ENCODE data around the gene TMEM178B.
"Not testable (repeated sequence)": the region's sequence is repeated elsewhere in the genome, so short reads cannot be mapped to it uniquely, and the experiment has no call there.

TMEM178B gene

DNA sequence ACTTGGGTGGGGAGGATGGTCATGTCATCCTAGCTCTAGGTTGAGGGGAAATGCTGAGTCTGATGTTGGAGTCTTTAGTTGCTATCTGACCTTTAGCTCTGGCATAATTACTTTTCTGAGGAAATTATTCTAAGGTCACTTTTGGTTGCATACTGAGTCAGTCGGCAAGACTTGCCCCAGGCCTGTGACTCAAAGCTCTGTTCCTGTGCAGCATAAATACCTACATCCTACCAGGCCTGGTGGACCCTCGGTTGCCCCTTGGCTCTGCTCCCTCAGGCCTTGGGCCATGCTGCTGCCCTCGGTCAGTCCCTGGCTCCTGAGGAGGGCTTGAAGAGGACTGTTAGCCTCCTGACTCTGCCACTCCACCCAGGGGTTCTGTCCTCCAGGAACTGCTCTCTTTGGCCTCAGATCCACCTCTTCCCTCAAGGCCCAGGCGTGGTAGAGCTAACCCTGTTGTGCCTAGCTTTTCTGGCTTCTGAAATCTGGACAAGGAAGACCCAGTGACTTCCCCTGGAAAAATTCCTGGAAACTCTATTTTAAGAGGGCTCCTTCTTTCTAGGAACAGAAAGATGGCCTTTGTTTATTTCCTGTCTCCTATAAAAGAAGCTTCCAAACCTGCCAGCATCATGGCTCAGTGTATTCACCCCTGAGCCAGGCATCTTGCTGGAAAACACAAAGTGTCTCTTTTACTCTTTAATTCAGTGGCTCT, 71.2 kb downstream of the TMEM178B start:
- no peak for DNase-seq (ENCODE audit: low read depth)

DNA sequence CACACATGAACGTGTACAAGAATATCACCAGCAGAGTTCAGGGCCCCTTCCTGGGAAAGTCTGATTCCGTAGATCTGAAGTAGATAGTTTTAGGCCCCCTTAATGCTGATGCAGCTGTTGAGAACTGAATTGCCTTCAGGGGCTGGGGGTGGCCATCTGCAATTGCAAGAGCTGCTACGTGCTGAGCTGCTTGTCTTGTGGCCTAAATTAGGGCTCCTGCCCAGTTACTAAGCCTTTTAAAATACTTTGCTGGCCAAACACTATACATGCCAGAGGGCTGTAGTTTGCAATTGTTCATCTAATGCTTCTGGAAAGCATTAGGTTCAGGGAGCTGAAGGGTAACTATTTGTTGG, 71.7 kb downstream of the TMEM178B start:
- DNase-seq (ENCODE audit: low read depth), result no peak

DNA sequence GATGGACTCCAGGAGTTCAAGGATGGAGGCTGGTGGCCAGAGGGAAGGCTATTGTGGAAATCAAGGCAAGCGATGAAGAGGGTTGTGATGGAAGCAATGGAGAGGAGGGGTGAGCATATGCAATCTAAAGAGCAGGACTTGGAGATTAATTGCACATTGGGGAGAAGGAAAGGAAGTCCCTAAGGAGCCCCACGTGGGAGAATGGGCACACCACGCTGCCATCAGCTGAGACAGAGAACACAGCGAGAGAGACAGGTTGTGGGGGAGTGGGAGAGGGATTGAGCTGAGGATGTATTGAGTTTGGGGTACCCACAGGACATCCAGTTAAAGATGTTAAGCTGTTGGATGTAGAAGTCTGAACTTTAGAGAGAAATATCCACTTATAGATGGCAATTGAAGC, 73.6 kb downstream of the TMEM178B start:
- DNase-seq (ENCODE audit: low read depth), result no peak

DNA sequence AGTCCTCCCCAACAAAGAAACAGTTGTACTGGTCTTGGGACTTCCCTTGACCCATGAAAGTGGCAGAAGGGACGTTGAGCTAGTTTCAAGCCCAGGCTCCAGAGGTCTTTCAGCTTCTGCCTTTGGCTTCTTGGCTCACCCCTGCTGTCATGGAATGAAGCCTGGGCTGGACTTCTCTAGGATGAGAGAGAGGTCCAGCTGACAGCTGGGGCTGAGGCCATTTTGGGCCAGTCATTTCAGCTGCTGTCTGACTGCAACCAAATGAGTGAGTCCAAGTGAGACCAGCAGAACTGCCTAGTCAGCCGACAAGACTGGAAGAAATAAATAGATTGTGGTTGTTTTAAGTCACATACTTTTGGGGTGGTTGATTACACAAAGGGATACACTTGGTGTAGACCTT, 76.6 kb downstream of the TMEM178B start:
- no peak for DNase-seq (ENCODE audit: low read depth)

DNA sequence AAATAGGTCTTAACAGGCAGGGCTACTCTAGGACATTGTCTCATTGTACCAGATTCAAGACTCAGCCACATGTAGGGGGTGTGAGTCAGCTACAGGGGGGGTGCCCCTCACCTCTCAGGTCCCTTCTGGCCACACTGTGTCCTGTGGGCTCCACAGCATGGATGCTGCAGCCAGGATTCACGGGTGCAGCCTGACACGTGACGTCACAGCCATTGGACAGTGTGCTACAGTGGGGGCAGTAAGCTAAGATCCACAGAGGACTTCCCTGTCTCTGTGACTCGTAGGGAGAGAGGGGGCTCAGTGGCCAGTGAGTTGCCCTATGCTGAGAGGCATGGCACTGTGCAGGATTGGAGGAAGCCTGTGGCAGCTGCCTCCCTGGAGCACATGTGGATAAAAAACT, 77.9 kb downstream of the TMEM178B start:
- no peak for DNase-seq (ENCODE audit: low read depth)

DNA sequence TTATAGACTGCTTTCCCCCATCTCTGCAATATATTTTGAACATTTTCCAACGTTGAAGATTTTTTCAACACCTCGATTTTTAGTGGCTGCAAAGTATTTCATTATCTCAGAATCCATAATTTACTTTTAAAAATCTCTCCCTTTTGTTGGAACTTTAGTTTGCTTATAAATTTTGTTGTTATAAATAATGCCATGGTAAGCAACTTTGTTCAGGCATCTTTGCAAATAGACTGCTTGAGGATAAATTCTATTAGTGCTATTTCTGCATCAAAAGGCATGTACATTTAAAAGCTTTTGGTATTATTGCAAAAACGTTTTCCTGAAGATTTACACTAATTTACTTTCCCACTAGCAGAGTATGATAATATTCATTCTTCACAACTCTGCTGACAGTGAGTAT, 79.4 kb downstream of the TMEM178B start:
- no peak for DNase-seq (ENCODE audit: low read depth)

DNA sequence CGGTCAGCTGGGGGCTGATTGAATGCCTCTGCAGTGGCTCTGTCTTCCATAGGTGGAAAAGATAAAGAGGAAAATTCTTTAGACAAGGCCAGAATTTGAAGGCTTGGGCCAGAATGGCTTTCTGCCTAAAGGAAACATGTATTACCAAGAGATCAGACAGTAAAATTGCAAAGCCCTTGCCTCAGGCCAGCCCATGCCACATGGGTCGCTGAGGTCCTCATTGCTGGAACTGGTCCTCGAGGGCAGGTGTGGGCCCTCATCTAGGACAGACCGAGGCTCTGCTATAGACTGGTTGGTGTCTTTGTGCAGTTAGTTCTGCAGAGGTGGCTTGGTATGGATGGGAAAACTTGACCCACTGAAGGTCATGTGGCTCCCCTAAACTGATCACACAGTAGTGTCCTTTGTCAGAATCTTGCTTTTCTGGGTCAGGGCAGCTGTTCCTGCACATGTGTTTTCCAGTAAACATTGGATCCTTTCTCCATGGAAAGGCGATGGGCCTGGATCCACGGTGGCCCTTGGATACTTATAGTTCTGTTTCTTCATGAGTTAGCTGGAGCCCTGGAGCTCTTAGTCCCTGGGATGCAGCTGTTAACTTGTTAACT, 80.4 kb downstream of the TMEM178B start:
- no peak for DNase-seq (ENCODE audit: low read depth)

DNA sequence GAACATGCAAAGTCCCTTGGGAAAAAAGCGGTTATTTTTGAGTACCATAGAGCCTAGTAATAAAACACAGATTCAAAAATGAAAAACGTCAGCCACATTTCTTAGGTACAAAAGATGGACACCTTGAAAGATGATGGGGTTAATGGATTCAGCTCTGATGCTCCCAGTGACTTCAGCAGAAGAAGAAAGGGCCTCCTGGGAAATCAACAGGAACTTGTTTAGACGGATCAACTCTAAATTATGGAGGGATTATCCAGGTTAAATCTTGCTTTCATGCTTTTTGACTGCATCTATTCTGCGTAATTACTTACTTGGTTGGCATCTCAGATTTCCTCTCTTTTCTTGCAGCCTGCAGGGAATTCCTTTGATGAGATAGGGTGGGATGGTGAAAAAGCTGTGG, 82.5 kb downstream of the TMEM178B start:
- no peak for DNase-seq (ENCODE audit: low read depth)

DNA sequence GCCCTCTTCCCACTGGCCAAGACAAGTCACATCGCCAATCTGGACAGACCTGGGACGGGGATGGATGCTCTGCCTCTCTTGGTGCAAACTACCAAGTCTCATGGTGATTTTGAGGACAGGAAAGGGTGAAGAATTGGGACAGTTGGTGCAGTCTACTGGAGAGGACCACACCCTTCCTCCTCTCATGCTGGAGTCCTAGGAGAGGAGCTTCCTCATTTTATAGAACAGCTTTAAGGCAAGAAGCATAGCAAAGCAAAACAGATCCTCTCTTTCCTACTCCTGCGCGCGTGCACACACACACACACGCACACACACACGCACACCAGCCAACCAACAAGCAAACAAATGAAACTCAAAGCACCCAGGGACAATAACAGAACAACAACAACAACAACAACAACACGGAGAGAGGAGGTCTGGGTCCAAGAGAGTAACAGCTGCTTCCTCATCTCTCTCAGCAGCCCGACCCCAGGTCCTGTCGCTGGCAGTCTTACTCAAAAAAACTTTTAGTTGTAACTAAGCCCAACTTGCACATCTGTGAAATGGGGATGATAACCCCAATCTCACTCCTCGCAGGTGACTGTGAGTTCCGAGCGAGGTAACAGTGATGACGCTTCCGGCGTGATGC, 83.4 kb downstream of the TMEM178B start:
- no peak for DNase-seq (ENCODE audit: low read depth)

DNA sequence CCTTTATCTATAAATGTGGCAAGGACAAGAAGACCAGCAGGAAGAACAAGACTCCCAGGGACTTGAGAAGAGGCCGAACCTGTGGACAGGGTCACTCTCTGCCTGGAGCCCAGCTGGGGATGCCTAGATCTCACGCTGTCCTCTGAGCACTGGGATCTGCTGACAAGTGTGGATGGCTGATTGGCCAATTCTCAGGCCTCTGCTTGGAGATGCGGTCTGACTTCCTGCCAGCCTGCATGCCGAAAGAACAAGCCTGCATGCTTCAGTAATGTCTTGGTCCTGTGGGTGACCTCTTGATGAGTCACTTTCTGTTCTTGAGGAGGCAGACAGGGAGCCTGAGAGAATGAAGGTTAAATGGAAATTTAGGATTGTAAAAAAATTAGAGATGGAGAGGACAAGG, 84.7 kb downstream of the TMEM178B start:
- DNase-seq (ENCODE audit: low read depth), result no peak

DNA sequence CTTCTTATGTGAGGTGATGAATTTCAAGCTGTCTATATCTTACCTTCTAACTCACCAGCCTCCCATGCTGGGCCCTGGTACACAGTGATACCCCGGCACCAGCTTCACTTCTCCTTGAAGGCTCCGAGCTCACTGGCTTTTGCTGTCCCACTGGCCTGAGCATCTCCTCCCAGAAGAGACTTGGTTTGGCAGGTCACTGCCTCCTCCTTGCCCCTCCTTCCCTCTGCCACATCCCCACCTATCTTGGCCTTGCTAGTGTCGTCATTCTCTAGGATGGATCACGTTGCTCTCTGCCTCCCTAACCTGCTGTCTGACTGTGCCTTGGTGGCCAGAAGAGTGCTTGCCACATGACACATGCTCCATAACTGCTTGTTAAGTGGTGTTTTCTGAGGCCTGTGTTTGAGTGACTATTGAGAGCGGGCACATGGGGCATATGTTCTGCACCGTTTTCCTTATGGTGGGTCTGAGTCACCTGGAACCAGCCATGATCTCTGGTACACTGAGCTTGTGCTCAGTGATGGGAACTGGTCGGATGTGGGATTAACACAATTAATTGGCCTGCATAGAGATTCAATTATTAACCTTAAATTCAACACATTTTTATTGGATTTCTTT, 86.5 kb downstream of the TMEM178B start:
- DNase-seq (ENCODE audit: low read depth), result no peak

DNA sequence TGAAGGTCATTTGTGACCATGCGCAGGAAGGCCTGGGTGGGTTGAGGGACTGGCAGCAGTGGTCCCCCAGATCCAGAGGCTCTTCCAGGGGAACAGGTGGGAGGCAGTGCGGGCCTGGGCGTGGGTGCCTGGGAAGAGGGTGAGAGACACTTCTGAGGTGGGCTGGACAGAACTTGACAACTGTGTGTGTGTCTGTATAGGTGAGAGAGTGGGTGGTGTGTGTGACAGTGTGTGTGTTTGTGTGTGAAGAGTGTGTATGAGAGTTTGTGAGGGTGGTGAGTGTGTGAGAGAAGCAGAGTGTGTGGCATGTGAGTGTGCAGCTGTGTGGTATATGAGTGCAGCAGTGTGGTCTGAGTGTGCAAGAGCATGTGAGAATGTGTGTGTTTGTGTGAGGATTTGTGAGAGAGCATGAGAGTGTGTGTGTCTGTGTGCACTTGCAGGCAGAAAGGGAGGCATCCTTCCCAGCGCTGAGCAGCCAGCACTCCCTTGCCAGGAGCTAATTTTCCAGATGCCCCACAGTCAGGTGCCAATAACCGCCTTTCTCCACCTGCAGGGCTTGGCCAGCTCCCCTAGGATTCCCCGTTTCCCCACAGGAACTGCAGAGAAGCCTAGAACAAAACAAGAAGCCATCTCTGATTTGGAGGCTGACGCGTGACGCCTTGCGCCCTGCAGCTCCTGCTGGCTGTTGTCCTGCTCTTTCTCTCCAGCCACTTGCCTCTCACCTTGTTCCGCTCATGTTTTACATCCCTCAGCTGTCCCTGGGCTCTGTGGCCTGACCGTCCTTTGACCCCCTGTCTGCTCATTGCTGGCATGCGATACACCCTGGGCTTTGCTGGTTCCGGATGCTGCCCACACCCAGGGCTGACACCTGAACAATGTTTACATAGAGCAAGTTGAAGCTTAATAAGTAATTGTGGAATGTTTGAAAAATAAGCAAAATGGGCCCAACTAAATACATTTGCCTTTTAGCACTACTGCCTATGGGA, 88.0 kb downstream of the TMEM178B start:
- no peak for DNase-seq (ENCODE audit: low read depth)

DNA sequence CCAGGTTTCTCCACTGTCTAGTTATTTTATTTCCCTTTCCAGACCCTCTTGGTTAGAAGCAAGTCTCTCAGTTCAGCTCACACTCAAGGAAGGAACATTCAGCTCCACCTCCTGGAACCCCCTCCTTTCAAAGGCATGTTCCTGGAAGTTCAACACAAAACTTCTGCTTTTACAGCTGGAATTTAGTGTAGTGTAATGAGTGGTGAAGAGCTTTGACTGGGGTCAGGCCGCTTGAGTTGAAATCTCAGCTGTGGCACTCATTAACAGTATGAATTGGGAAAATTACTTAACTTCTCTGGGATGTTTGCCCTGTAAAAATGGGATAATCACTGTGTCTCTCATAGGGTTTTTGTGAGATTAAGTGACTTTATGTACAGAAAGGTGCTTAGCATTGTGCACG, 91.7 kb downstream of the TMEM178B start:
- DNase-seq (ENCODE audit: low read depth), result no peak

DNA sequence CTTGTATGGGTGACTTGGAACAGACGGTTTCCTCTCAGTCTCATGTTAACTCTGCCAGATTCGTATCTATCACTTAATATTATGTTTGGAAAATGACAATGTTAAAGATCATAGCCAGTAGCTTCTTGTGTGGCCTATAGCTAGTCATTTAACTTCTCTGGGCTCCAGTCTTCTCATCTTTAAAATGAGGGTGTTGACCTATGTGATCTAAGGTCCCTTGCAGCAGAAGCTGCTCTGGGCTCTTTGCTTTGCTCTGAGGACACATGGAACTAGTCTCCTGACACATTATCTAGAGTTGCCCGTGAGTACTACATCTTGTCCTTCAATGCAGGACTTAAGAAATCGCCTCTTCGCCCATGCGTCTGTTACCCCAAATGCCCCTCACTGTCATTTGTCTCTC, 93.1 kb downstream of the TMEM178B start:
- DNase-seq (ENCODE audit: low read depth), result no peak

DNA sequence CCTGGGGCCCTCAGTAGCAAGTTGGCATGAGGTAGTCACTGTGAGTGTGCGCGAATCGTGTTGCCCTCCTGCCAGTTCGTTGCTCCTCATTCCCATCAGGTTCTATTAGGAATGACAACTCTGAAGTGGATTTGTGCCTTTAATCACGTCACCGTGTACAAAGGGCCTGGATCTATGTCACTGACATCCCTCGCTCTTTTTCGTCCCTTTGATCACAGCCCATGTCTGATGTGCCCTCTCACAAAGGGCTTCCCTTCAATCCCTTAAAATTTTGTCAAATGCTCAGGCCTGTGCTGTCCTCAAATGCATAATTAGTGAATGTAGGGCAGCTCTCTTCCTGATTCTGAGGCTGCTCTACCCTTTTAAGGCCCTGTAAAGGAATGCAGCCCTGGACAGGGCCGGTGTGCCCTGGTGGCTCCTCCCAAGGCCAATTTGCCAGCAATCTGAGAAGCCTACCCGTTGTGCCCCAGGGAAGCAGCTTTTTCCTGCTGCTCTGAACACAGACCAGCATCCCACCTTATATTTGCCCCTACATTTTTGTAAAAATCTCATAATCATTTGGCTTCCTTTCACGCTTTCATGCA, 93.6 kb downstream of the TMEM178B start:
- DNase-seq (ENCODE audit: low read depth), result no peak

DNA sequence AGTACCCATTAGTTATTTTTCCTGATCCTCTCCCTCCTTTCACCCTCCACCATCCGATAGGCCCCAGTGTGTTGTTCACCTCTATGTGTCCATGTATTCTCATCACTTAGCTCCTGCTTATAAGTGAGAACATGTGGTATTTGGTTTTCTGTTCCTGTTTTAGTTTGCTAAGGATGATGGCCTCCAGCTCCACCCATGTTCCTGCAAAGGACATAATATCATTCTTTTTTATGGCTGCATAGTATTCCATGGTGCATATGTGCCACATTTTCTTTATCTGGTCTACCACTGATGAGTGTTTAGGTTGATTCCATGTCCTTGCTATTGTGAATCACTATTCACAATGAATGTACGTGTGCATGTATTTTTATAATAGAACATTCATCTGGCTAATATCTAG, 95.3 kb downstream of the TMEM178B start:
- DNase-seq (ENCODE audit: low read depth), result not testable (repeated sequence)

DNA sequence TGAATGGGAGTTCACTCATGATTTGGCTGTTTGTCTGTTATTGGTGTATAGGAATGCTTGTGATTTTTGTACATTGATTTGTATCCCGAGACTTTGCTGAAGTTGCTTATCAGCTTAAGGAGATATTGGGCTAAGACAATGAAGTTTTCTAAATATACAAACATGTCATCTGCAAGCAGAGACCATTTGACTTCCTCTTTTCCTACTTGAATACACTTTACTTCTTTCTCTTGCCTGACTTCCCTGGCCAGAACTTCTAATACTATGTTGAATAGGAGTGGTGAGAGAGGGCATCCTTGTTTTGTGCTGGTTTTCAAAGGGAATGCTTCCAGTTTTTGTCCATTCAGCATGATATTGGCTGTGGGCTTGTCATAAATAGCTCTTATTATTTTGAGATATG, 101.9 kb downstream of the TMEM178B start:
- DNase-seq (ENCODE audit: low read depth), result not testable (repeated sequence)

DNA sequence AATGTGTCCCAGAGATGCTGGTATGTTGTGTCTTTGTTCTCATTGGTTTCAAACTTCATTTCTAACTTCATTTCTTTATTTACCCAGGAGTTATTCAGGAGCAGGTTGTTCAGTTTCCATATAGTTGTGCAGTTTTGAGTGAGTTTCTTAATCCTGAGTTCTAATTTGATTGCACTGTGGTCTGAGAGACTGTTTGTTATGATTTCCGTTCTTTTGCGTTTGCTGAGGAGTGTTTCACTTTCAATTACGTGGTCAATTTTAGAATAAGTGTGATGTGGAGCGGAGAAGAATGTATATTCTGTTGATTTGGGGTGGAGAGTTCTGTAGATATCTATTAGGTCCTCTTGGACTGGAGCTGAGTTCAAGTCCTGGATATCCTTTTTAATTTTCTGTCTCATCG, 103.3 kb downstream of the TMEM178B start:
- not testable (repeated sequence) for DNase-seq (ENCODE audit: low read depth)

DNA sequence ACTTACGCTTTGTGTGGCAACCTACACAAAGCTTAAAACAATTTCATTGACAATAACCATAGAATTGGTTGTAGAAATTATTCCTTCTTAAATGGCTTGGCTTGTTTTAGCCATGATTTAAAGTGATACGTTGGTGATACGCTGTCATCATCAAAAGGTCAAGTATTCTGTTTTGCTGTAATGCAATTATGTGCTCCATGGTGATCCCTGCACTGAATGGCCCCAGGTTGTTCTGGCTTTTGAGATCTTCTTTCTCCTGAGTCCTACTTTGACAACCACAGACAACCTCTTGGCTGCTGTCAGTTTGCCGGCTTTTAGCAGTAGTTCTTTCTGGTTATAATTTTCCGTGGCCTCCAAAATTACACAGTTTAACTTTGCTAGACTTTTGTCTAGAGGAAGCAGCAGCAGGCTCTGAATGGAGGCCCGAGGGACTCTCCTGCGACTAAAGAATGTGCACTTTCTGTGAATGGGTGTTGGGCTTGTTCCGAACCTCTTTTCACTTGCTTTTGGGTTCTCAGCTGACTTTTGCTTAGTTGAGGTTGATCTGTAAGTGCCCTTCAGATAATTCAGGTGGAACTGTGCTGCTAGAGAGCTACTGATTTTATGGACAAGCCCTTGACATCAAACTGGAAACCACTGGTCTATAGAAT, 104.7 kb downstream of the TMEM178B start:
- no peak for DNase-seq (ENCODE audit: low read depth)

DNA sequence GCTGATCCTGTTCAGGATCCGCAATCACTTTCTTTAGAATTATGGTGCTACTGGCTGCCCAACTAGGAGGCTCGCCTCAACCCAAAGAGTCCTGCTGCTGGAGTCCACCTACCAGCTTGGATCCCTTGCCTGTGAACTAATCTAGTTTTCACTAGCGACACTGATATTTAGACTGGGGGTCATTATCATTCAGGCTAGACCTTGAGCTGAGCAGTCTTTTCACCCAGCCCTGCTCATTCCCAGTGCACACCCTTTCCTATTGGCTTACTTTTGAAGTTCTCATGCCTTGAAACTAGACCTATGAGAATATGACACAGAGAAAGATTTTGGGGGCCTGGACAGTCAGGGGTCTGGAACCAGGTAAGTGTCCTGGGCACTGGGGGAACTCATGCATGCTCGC, 107.9 kb downstream of the TMEM178B start:
- no peak for DNase-seq (ENCODE audit: low read depth)

DNA sequence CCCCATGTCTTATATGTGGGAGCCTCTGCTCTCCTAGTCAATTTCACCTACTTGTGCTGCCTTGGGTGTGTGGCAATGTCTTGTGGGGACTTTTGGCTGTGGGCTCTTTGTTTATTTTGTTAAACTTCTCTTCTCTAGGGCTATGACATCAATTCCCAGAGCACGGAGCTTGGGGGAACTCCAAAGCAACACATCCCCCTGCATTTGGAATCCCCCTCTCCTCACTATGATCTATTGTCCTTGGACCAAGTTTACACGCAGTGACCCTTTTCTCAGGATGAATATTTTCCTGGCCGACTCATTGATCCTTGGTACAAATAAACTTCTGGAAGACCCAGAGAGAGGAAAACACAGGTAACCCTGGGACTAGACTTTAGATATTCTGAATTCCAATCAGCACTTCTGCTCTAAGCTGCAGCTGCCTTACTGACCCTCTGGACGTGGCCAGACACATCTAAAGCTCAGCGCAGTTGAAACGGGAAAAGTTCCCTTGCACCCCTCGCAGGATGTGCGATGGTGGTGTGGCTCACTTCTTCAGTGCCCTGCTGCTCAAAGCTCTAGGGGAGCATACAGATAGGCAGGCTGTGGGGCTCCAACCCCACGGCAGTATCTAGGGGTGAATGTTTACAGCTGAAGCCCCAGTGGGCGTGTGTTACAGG, 110.8 kb downstream of the TMEM178B start:
- no peak for DNase-seq (ENCODE audit: low read depth)

Measured in activated T-cell treated with anti-CD3 and anti-CD28 coated beads for 24 hours (primary cell).